HEK293 (cell line): ENCODE results near the gene CLIP1.

Experiments used
- BCL11B ChIP-seq: fragments of 450-650 bp; formaldehyde crosslinking; IDR thresholded peaks from 2 replicates; pipeline ENCODE4 v1.5.1; 2016; ENCODE audit warnings: low read depth, missing biosample characterization, missing genetic modification characterization
- CTCF ChIP-seq: fragments of 450-650 bp; formaldehyde crosslinking; IDR thresholded peaks from 2 replicates; pipeline ENCODE4 v1.5.1; 2016; ENCODE audit warnings: missing biosample characterization, missing genetic modification characterization
- KLF1 ChIP-seq: fragments of 450-650 bp; formaldehyde crosslinking; IDR thresholded peaks from 2 replicates; pipeline ENCODE4 v1.5.1; 2016; ENCODE audit warnings: missing biosample characterization, missing genetic modification characterization
- KLF10 ChIP-seq: fragments of 450-650 bp; IDR thresholded peaks from 2 replicates; pipeline ENCODE4 v1.5.1; 2018; ENCODE audit warnings: missing biosample characterization, mild to moderate bottlenecking, missing genetic modification characterization
- MYNN ChIP-seq: fragments of 450-650 bp; formaldehyde crosslinking; IDR thresholded peaks from 2 replicates; pipeline ENCODE4 v1.5.1; 2016; ENCODE audit warnings: missing biosample characterization, missing genetic modification characterization, borderline replicate concordance
- OVOL3 ChIP-seq: fragments of 450-650 bp; formaldehyde crosslinking; IDR thresholded peaks from 2 replicates; pipeline ENCODE4 v1.5.1; 2016; ENCODE audit warnings: missing biosample characterization, missing genetic modification characterization
- PRDM10 ChIP-seq: fragments of 450-650 bp; formaldehyde crosslinking; IDR thresholded peaks from 2 replicates; pipeline ENCODE4 v1.5.1; 2016; ENCODE audit warnings: missing biosample characterization, missing genetic modification characterization
- YY1 ChIP-seq: fragments of 450-650 bp; formaldehyde crosslinking; IDR thresholded peaks from 2 replicates; pipeline ENCODE4 v1.5.1; 2018; ENCODE audit warnings: missing biosample characterization, missing genetic modification characterization
- ZBTB8A ChIP-seq: fragments of 450-650 bp; formaldehyde crosslinking; IDR thresholded peaks from 2 replicates; pipeline ENCODE4 v1.5.1; 2016; ENCODE audit warnings: missing biosample characterization, missing genetic modification characterization
- ZFHX2 ChIP-seq: fragments of 450-650 bp; formaldehyde crosslinking; conservative IDR thresholded peaks from 2 replicates; pipeline ENCODE4 v1.5.1; 2016; ENCODE audit warnings: missing biosample characterization, missing genetic modification characterization
- ZNF132 ChIP-seq: fragments of 450-650 bp; formaldehyde crosslinking; IDR thresholded peaks from 2 replicates; pipeline ENCODE4 v1.5.1; 2017; ENCODE audit warnings: missing biosample characterization, missing genetic modification characterization, borderline replicate concordance
- ZNF146 ChIP-seq: fragments of 450-650 bp; formaldehyde crosslinking; IDR thresholded peaks from 2 replicates; pipeline ENCODE4 v1.5.1; 2016; ENCODE audit warnings: missing biosample characterization, missing genetic modification characterization
- ZNF175 ChIP-seq: fragments of 450-650 bp; formaldehyde crosslinking; IDR thresholded peaks from 2 replicates; pipeline ENCODE4 v1.5.1; 2016; ENCODE audit warnings: missing biosample characterization, missing genetic modification characterization
- ZNF19 ChIP-seq: fragments of 450-650 bp; formaldehyde crosslinking; IDR thresholded peaks from 2 replicates; pipeline ENCODE4; 2016; ENCODE audit warnings: missing biosample characterization, missing genetic modification characterization, low read depth
- ZNF211 ChIP-seq: fragments of 450-650 bp; formaldehyde crosslinking; IDR thresholded peaks from 2 replicates; pipeline ENCODE4 v1.5.1; 2016; ENCODE audit warnings: low read depth, missing biosample characterization, missing genetic modification characterization
- ZNF223 ChIP-seq: fragments of 450-650 bp; formaldehyde crosslinking; IDR thresholded peaks from 2 replicates; pipeline ENCODE4 v1.5.1; 2016; ENCODE audit warnings: missing biosample characterization, missing genetic modification characterization
- ZNF302 ChIP-seq: fragments of 450-650 bp; formaldehyde crosslinking; IDR thresholded peaks from 2 replicates; pipeline ENCODE4 v1.5.1; 2016; ENCODE audit warnings: missing biosample characterization, missing genetic modification characterization, low read depth
- ZNF37A ChIP-seq: fragments of 450-650 bp; IDR thresholded peaks from 2 replicates; pipeline ENCODE4 v1.5.1; 2018; ENCODE audit warnings: missing biosample characterization, missing genetic modification characterization
- ZNF423 ChIP-seq: fragments of 450-650 bp; formaldehyde crosslinking; IDR thresholded peaks from 2 replicates; pipeline ENCODE4 v1.5.1; 2016; ENCODE audit warnings: missing biosample characterization, missing genetic modification characterization
- ZNF473 ChIP-seq: fragments of 450-650 bp; formaldehyde crosslinking; IDR thresholded peaks from 2 replicates; pipeline ENCODE4 v1.5.1; 2017; ENCODE audit warnings: missing biosample characterization, missing genetic modification characterization
- ZNF510 ChIP-seq: fragments of 450-650 bp; formaldehyde crosslinking; IDR thresholded peaks from 2 replicates; pipeline ENCODE4 v1.5.1; 2018; ENCODE audit warnings: mild to moderate bottlenecking, missing genetic modification characterization, missing biosample characterization; ENCODE audit not compliant: insufficient replicate concordance
- ZNF518A ChIP-seq: fragments of 450-650 bp; formaldehyde crosslinking; conservative IDR thresholded peaks from 2 replicates; pipeline ENCODE4 v1.5.1; 2016; ENCODE audit warnings: low read depth, missing biosample characterization, missing genetic modification characterization
- ZNF555 ChIP-seq: fragments of 450-650 bp; formaldehyde crosslinking; conservative IDR thresholded peaks from 2 replicates; pipeline ENCODE4 v1.5.1; 2017; ENCODE audit warnings: missing biosample characterization, mild to moderate bottlenecking, missing genetic modification characterization, inconsistent platforms
- ZNF558 ChIP-seq: fragments of 450-650 bp; formaldehyde crosslinking; IDR thresholded peaks from 2 replicates; pipeline ENCODE4 v1.5.1; 2016; ENCODE audit warnings: missing biosample characterization, missing genetic modification characterization
- ZNF692 ChIP-seq: fragments of 450-650 bp; formaldehyde crosslinking; IDR thresholded peaks from 2 replicates; pipeline ENCODE4 v1.5.1; 2016; ENCODE audit warnings: missing biosample characterization, missing genetic modification characterization
- ZNF701 ChIP-seq: fragments of 450-650 bp; formaldehyde crosslinking; IDR thresholded peaks from 2 replicates; pipeline ENCODE4 v1.5.1; 2016; ENCODE audit warnings: missing biosample characterization, missing genetic modification characterization
- ZSCAN5A ChIP-seq: fragments of 450-650 bp; formaldehyde crosslinking; IDR thresholded peaks from 2 replicates; pipeline ENCODE4 v1.5.1; 2016; ENCODE audit warnings: missing biosample characterization, missing genetic modification characterization

Gene CLIP1

GRCh38 chr12:122266230-122266901, 156.1 kb downstream of the CLIP1 start, which contains the start of gene VPS33A (continued):
- peak; percentile 77; the same call in 1 of the 2 replicates for TF ChIP-seq ZNF558
- no peak for TF ChIP-seq ZNF211 (tag by site-specific recombination)
- TF ChIP-seq ZNF518A (tag by site-specific recombination): peak; percentile 66
- TF ChIP-seq KLF1 (tag by site-specific recombination): peak; percentile 71
- TF ChIP-seq ZSCAN5A: peak; percentile 45; the same call in 1 of the 2 replicates
- TF ChIP-seq KLF10 (tag by site-specific recombination): peak; percentile 76
- TF ChIP-seq ZBTB8A: peak; percentile 48
- TF ChIP-seq ZNF701 (tag by site-specific recombination): no peak
- TF ChIP-seq ZNF473 (tag by site-specific recombination): no peak
- no peak for TF ChIP-seq ZNF555 (tag by site-specific recombination)
- peak; percentile 82 for TF ChIP-seq PRDM10 (tag by site-specific recombination)
- 0 out of 2 replicates have a peak, but pooled peaks have one; percentile 95 for TF ChIP-seq ZNF175 (tag by site-specific recombination)
- peak; percentile 57; the same call in 1 of the 2 replicates for TF ChIP-seq ZNF223 (tag by site-specific recombination)
- TF ChIP-seq ZNF423: no peak
- TF ChIP-seq CTCF (tag by site-specific recombination): peak; percentile 22; the same call in 1 of the 2 replicates
- TF ChIP-seq ZNF146 (tag by site-specific recombination): peak; percentile 95
- peak; percentile 83 for TF ChIP-seq MYNN (tag by site-specific recombination)
- TF ChIP-seq YY1 (tag by site-specific recombination): peak; percentile 95
- no peak for TF ChIP-seq ZNF510 (tag by site-specific recombination)
- TF ChIP-seq OVOL3 (tag by site-specific recombination): peak; percentile 92
- peak; percentile 81 for TF ChIP-seq ZFHX2 (tag by site-specific recombination)
- TF ChIP-seq ZNF692 (tag by site-specific recombination): peak; percentile 95
- TF ChIP-seq BCL11B: no peak
- no peak for TF ChIP-seq ZNF132 (tag by site-specific recombination)
- TF ChIP-seq ZNF19 (tag by site-specific recombination): no peak
- no peak for TF ChIP-seq ZNF37A
- no peak for TF ChIP-seq ZNF302 (tag by site-specific recombination)
